Inferior parietal cortex (tissue), 1 donor: ENCODE results near the gene RNF212.

Experiments used
- DNase-seq: peaks from one replicate; pipeline ENCODE4 v3.0.0-alpha.2; 2016; ENCODE audit errors: extremely low spot score

RNF212 gene

DNA sequence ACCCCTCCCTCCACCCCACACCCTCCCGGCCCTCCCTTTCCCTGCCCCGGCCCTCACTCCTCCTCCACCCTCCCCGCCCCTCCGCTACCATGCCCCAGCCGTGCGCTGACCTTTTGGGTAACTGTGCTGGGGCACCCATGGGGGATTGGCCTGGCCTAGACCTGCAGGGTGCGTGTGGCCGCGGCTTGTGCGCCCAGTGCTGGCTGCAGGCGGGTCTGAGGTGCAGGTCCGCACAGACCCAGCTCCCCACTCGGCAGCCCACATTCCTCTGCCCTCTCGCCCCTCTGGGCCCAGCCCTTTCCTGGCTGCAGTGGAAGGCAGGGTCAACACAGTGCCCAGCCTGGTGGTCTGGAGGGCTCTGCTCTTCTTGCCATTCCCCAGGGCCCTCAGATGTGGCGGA lies 77.3 kb downstream of the RNF212 start:
- DNase-seq, result no peak

DNA sequence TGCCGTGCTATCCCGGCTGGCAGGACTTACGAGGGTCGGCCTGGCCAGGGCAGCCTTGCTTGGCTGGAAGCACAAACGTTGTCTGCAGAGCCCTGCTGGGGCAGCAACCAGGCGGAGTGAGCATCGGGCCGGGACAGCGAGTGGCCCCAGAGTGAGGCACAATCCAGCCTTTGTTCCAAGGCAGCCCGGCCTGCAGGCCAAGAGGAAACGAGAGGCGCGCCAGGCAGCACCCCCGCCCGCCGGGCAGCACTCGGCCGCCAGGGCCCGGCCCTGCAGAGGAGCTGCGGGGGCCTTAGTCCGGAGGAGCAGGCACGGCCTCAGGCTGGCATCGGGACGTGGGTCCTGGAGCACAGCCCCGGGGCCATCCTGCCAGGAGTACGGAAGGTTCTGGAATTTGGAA lies 77.9 kb downstream of the RNF212 start:
- peak; percentile 71 for DNase-seq

DNA sequence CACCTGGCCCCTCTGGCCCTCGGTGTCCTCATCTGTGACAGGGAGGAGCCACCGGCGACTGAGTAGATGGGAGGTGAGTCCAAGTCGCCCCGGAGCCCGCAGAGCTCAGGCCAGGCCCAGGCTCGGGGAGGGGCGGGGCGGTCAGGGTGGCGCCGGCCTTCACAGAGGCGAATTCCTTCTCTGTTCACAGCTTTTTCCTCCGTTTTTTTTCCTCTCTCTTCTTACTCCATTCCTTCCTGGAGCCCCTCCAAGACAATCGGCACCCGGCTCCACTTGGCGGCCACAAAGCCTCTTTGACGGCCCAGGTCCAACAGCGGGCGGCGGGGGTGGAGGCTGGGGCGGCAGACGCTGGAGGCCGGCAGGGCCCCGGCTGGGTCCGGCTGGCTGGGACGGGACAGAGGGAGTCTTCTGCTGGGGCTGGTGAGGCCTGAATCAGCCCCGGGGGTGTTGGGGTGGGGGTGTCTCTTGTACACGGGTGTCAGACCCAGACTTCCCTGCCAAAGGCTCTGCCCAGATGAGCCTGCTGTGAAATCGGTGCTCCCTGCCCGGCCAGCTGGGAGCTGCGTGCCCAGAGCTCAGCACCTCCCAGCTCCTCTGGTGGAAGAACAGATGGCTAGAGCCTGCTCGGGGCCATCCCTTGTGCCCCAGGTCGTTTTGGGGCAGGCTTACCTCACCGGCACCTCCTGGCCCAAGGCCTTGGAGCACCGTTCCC lies 79.4 kb downstream of the RNF212 start:
- peak; percentile 27 for DNase-seq

DNA sequence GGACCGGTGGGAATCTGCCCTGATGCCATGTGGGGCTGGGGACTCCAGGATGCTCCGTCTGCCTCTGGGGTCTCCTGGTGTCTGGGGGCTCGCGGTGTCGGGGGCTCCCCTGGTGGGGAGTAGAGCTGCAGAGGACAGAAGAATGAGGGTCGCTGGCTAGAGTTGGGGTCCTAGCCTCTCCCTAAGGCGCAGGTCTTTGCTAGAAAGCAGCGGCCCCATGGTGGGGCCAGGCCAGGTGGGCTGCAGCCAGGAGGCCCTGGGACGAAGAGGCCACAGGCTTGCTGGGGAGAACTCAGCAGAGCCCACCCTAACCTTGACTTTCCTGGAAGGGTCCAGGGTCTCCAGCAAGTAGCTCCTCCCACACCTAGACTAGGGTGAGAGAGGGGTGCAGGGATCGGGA lies 80.5 kb downstream of the RNF212 start:
- no peak for DNase-seq

DNA sequence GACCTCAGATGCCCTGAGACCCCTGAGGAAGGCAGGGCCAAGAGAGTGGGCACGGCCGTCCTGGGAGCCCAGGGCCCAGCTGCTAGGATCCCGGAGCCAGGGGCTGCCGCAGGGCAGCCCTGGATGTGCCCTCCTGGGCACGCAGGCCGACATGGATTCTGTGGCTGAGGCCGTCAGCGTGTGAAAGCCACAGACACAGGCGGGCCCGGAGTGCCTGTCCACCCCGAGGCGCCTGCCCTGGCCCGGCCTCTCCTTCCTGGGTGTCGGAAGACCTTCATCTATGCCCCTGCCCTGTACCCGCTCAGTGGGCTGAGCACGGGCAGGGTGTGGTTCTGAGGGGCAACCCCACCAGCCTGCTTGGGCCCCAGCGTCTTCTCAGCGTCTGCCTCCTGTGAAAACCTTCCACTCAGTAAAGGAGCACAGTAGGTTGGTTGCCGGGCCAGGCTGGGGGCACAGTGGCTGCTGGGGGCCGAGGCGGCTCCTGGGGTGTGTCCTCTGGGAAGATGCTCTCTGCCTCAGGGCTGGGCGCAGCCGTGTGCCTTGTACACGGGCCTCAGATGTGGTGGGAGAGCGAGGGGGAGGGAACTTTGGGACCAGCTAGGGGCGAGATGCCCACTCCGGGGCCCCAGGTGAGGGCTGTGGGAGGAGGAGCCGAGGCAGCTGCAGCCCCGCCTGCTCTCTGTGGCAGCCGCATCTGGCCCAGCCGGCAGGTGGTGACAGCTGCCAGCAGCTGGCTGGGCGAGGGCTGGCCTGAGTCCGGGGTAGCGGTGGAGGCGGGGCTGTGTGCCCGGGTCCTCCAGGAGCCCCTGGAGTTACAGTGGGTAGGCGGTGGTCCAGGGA lies 81.2 kb downstream of the RNF212 start:
- no peak for DNase-seq

DNA sequence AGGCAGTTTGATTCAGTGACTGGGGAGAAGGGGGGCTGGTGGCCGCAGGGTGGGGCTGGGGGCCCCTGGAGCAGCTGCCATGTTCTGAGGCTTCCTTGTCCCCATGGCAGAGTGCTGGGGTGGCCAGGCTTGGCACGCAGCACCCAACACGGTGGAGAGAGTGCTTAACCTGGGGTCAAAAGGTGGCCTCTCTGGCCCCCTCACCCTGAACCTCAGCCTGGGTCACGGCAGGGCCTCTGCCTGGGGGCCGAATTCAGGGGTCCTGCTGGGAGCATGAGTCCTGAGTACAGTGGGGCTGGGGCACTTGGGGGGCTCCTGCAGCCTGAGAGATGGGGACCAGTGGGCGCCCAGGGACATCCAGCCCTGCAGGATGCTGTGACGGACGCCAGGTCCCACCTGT lies 82.0 kb downstream of the RNF212 start:
- no peak for DNase-seq

DNA sequence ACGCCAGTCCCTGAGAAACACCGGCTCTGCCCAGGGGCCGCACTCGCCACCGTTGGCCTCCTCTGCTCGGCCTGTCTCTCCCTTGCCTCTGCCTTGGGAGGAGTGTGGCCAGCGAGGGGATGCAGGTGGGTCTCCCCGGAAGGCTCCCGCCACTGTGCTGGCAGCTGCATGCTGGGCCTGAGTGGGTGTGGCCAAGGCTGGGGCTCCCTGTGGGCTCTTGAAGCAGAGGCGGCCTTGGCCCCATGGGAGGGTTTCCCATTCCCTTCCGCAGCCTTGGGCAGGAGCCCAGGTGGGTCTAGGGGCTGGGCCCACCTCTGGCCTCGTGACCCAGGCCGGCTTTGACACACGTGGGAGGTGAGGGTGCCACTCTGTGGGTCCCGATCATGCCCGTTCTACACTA lies 82.8 kb downstream of the RNF212 start:
- DNase-seq, result no peak

DNA sequence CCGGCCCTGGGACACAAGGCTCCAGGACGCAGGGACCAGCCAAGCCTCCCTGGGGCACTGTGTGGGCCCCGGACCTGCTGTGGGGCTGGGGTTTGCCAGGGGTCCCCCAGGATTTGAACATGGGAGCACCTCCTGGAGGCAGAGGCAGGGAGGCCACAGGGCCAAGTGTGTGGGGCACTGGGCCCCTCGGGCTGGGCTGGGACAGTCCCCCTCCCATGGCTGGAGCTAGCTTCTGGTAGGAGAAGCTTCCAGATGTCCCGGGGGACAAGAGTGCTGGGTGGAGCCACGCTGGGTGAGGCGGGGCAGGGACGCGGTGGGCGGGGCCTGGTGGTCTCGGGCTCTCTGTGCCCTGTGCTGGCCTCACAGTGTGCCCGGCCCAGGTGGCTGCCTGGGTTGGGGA lies 83.3 kb downstream of the RNF212 start:
- DNase-seq, result no peak

GRCh38 chr4:1029529-1029928 lies 83.8 kb downstream of the RNF212 start:
- no peak for DNase-seq

- no peak for DNase-seq
Measured at GRCh38 chr4:1028574-1029220, 84.7 kb downstream of the RNF212 start.

DNA sequence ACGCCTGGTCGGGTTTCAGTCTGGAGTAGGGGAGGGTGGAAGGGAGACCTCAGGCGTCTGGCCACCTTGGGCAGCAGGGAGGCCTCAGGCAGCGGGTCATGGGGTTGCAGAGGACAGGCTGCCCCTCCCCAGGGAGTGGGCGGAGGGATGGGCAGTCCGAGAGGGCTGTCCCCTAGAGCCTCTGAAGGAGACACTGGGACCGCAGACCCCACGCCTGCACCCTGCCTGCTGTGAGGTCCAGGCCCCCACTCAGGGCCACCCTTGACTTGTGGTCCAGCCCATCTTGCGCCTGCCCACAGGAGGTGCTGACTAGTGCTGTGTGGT lies 85.5 kb downstream of the RNF212 start:
- DNase-seq, result no peak

DNA sequence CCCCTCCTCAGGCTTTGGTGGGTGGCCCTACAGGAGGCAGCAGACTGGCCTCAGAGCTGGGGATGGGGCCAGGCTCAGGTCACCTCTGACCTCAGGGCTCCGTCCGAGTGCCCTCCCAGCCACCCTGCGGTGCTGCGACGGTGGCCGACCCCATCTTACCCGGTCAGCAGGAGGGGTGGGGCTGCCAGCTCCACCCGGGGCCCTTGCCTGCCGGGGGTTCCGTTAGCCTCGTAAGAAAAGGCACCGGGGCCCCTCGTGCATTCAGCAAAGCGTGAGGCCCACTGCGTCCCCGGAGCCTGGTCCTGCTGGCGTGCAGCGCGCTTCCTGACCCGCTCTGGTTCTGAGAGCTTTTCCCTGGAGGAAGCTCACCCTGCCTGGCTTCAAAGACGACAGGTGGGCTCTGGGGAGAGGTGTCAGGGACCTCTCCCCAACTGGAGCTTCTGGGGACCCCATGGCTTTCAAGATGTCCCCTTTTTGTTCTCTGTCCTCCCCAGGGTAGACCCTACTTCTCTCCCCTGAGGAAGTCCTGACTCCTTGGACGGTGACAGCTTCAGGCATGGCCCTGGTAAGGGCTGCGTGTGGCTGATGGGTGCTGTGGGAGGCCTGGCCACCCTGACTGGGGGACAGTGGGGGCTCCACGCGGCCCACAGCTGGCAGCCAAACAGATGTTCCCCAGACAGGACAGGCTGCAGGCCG lies 86.0 kb downstream of the RNF212 start:
- no peak for DNase-seq

DNA sequence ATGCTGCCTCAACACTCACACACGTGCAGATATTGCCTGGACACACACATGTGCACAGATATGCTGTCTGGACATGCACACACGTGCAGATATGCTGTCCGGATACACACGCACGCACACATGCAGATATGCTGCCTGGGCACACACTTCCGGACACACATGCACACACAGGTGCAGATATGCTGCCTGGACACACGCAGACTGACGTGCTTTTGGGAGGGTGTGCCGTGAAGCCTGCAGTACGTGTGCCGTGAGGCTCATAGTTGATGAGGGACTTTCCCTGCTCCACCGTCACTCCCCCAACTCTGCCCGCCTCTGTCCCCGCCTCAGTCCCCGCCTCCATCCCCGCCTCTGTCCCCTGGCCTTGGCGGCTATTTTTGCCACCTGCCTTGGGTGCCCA lies 87.2 kb downstream of the RNF212 start:
- DNase-seq, result no peak

DNA sequence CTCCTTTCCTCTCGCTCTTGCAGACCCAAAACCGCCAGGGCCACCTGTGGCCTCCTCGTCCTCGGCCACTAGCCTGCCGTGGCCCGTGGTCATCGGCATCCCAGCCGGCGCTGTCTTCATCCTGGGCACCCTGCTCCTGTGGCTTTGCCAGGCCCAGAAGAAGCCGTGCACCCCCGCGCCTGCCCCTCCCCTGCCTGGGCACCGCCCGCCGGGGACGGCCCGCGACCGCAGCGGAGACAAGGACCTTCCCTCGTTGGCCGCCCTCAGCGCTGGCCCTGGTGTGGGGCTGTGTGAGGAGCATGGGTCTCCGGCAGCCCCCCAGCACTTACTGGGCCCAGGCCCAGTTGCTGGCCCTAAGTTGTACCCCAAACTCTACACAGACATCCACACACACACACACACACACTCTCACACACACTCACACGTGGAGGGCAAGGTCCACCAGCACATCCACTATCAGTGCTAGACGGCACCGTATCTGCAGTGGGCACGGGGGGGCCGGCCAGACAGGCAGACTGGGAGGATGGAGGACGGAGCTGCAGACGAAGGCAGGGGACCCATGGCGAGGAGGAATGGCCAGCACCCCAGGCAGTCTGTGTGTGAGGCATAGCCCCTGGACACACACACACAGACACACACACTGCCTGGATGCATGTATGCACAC lies 88.3 kb downstream of the RNF212 start:
- DNase-seq, result no peak

DNA sequence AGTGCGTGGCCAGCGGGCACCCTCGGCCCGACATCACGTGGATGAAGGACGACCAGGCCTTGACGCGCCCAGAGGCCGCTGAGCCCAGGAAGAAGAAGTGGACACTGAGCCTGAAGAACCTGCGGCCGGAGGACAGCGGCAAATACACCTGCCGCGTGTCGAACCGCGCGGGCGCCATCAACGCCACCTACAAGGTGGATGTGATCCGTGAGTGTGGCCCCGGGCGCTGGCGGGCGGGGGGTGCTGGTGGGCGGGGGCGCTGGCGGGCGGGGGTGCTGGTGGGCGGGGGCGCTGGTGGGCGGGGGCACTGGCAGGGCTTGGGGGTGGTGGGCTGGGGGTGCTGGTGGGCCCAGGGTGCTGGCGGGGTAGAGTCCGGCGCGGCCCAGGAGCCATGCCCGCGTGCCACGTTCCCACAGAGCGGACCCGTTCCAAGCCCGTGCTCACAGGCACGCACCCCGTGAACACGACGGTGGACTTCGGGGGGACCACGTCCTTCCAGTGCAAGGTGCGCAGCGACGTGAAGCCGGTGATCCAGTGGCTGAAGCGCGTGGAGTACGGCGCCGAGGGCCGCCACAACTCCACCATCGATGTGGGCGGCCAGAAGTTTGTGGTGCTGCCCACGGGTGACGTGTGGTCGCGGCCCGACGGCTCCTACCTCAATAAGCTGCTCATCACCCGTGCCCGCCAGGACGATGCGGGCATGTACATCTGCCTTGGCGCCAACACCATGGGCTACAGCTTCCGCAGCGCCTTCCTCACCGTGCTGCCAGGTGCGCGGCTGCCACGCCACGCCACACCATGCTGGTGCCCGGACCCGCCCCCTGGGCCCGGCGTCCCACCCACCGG lies 89.2 kb downstream of the RNF212 start:
- no peak for DNase-seq

GRCh38 chr4:1023075-1023640 lies 90.2 kb downstream of the RNF212 start:
- no peak for DNase-seq

GRCh38 chr4:1022739-1023066 lies 90.7 kb downstream of the RNF212 start:
- no peak for DNase-seq

GRCh38 chr4:1022051-1022738 lies 91.2 kb downstream of the RNF212 start:
- DNase-seq, result no peak
